ENCODE measurements around the gene ZNF787. TPM values are rescaled to one million over a fixed set of nuclear protein-coding genes. Genes with fewer than 3 reads are reported as not detected.

ZNF787 gene
- total RNA-seq, result 19.7 and 30.9 TPM in 2 replicates

GRCh38 chr19:56121180-56122167 lies at the start of gene ZNF787:
TSS of gene ZNF787 (minus strand) at chr19:56121295. CDS start at chr19:56103217, 18,078 bp downstream.

GRCh38 chr19:56140583-56141416 lies 19.7 kb upstream of the ZNF787 start, which contains the start of gene ZNF444:
TSS of gene ZNF444 (plus strand) at chr19:56141287. CDS start at chr19:56146912, 5,625 bp downstream.

Other genes with a start within 250 kb of the ZNF787 start
- not detected in 2 replicates for gene NLRP13, start 189.0 kb downstream of the ZNF787 start, total RNA-seq
- not detected in 2 replicates for gene NLRP8, start 173.5 kb downstream of the ZNF787 start, total RNA-seq
- under 0.01 TPM in 1 of 2 replicates, not detected in the other for gene NLRP5, start 134.5 kb downstream of the ZNF787 start, total RNA-seq
- gene ZNF444, start 20.0 kb upstream of the ZNF787 start, total RNA-seq, result 10.7 and 14.4 TPM in 2 replicates
- not detected in 2 replicates for gene GALP, start 54.7 kb upstream of the ZNF787 start, total RNA-seq
- under 0.01 TPM in 1 of 2 replicates, not detected in the other for gene ZSCAN5B, start 76.5 kb upstream of the ZNF787 start, total RNA-seq
- not detected in 2 replicates for gene ZSCAN5C, start 81.0 kb upstream of the ZNF787 start, total RNA-seq
- 0.19 TPM in 1 of 2 replicates, not detected in the other for gene EDDM13, start 151.5 kb upstream of the ZNF787 start, total RNA-seq
- gene ZSCAN5A, start 193.5 kb upstream of the ZNF787 start, total RNA-seq, result 3.1 and 9.6 TPM in 2 replicates